ENCODE data around the gene PAMR1.

The PAMR1 gene

GRCh38 chr11:35419184-35419829, 106.1 kb downstream of the PAMR1 start, which contains the start of gene SLC1A2:
Gene SLC1A2 (minus strand): TSS chr11:35419558. CDS start chr11:35418966, 592 bp downstream.
- in situ Hi-C loops (cut with HindIII; ENCODE audit: low pct_ligation_motif_present, low pct_unique_long_range_greater_than_20kb, low sequenced_read_pairs): no loop called here
- peak; percentile 3 for DNase-seq

GRCh38 chr11:35418282-35419183, 106.9 kb downstream of the PAMR1 start:
- in situ Hi-C loops (cut with HindIII; ENCODE audit: low pct_ligation_motif_present, low pct_unique_long_range_greater_than_20kb, low sequenced_read_pairs): no loop called here
- DNase-seq: no peak

GRCh38 chr11:35415487-35415886, 109.9 kb downstream of the PAMR1 start:
- in situ Hi-C loops (cut with HindIII; ENCODE audit: low pct_ligation_motif_present, low pct_unique_long_range_greater_than_20kb, low sequenced_read_pairs): no loop called here
- DNase-seq: no peak

GRCh38 chr11:35414776-35415175, 110.6 kb downstream of the PAMR1 start:
- in situ Hi-C loops (cut with HindIII; ENCODE audit: low pct_ligation_motif_present, low pct_unique_long_range_greater_than_20kb, low sequenced_read_pairs): no loop called here
- DNase-seq: no peak

GRCh38 chr11:35414311-35414710, 111.1 kb downstream of the PAMR1 start:
- DNase-seq: no peak
- in situ Hi-C loops (cut with HindIII; ENCODE audit: low pct_ligation_motif_present, low pct_unique_long_range_greater_than_20kb, low sequenced_read_pairs): no loop called here

GRCh38 chr11:35413598-35413997, 111.8 kb downstream of the PAMR1 start:
- no peak for DNase-seq
- in situ Hi-C loops (cut with HindIII; ENCODE audit: low pct_ligation_motif_present, low pct_unique_long_range_greater_than_20kb, low sequenced_read_pairs): no loop called here

GRCh38 chr11:35412285-35412684, 113.1 kb downstream of the PAMR1 start:
- in situ Hi-C loops (cut with HindIII; ENCODE audit: low pct_ligation_motif_present, low pct_unique_long_range_greater_than_20kb, low sequenced_read_pairs): no loop called here
- peak; percentile 7 for DNase-seq

- in situ Hi-C loops (cut with HindIII; ENCODE audit: low pct_ligation_motif_present, low pct_unique_long_range_greater_than_20kb, low sequenced_read_pairs): no loop called here
- no peak for DNase-seq
These were observed 118.4 kb downstream of the PAMR1 start for GRCh38 chr11:35407041-35407440.

GRCh38 chr11:35404388-35404775, 121.0 kb downstream of the PAMR1 start:
- in situ Hi-C loops (cut with HindIII; ENCODE audit: low pct_ligation_motif_present, low pct_unique_long_range_greater_than_20kb, low sequenced_read_pairs): no loop called here
- peak; percentile 39 for DNase-seq

GRCh38 chr11:35403765-35404387, 121.5 kb downstream of the PAMR1 start:
- DNase-seq: no peak
- in situ Hi-C loops (cut with HindIII; ENCODE audit: low pct_ligation_motif_present, low pct_unique_long_range_greater_than_20kb, low sequenced_read_pairs): no loop called here

- in situ Hi-C loops (cut with HindIII; ENCODE audit: low pct_ligation_motif_present, low pct_unique_long_range_greater_than_20kb, low sequenced_read_pairs): no loop called here
- no peak for DNase-seq
These were observed 122.4 kb downstream of the PAMR1 start for GRCh38 chr11:35402751-35403660.

- in situ Hi-C loops (cut with HindIII; ENCODE audit: low pct_ligation_motif_present, low pct_unique_long_range_greater_than_20kb, low sequenced_read_pairs): no loop called here
- DNase-seq: no peak
These were observed 126.5 kb downstream of the PAMR1 start for GRCh38 chr11:35398881-35399280.

- in situ Hi-C loops (cut with HindIII; ENCODE audit: low pct_ligation_motif_present, low pct_unique_long_range_greater_than_20kb, low sequenced_read_pairs): no loop called here
- no peak for DNase-seq
These were observed 130.5 kb downstream of the PAMR1 start for GRCh38 chr11:35394941-35395340.

- in situ Hi-C loops (cut with HindIII; ENCODE audit: low pct_ligation_motif_present, low pct_unique_long_range_greater_than_20kb, low sequenced_read_pairs): no loop called here
These were observed 132.3 kb downstream of the PAMR1 start for GRCh38 chr11:35393098-35393497.

GRCh38 chr11:35391922-35392688, 133.3 kb downstream of the PAMR1 start:
- in situ Hi-C loops (cut with HindIII; ENCODE audit: low pct_ligation_motif_present, low pct_unique_long_range_greater_than_20kb, low sequenced_read_pairs): no loop called here
- DNase-seq: peak; percentile 62

More at GRCh38 chr11:35393098-35393497, 132.3 kb downstream of the PAMR1 start:
- no peak for DNase-seq

GRCh38 chr11:35390737-35391682, 134.4 kb downstream of the PAMR1 start:
- in situ Hi-C loops (cut with HindIII; ENCODE audit: low pct_ligation_motif_present, low pct_unique_long_range_greater_than_20kb, low sequenced_read_pairs): no loop called here
- DNase-seq: no peak

All from ACHN (cell line).